ENCODE results near the gene CMPK1.

- TF ChIP-seq EZH2phosphoT487 (IDR thresholded peaks at IDR 0.05; ENCODE audit: borderline replicate concordance) (no peak), CTCF (conservative IDR thresholded peaks at IDR 0.05; ENCODE audit: low read length) (no peak)
Observed at GRCh38 chr1:47393141-47393540, 59.6 kb downstream of the CMPK1 start.

Measured in Loucy (cell line).